Lower leg skin (tissue), 3 donors: Measurements from ENCODE around the gene LZTFL1.

Experiments
- POLR2A ChIP-seq, 2 donors: fragments of 450-650 bp; IDR thresholded peaks; one replicate each; pipeline ENCODE4 v1.6.1; 2016 to 2017; ENCODE audit warnings: antibody characterized with exemption in 2 of 2, mild to moderate bottlenecking in 1 of 2, moderate library complexity in 1 of 2
- TF ChIP-seq, protein P1 (sequence below), 3 donors: fragments of 450-650 bp; IDR thresholded peaks; one replicate each; pipeline ENCODE4 v1.5.1; 2016; ENCODE audit warnings: antibody characterized with exemption in 3 of 3, mild to moderate bottlenecking in 3 of 3, moderate library complexity in 2 of 3

DNA sequence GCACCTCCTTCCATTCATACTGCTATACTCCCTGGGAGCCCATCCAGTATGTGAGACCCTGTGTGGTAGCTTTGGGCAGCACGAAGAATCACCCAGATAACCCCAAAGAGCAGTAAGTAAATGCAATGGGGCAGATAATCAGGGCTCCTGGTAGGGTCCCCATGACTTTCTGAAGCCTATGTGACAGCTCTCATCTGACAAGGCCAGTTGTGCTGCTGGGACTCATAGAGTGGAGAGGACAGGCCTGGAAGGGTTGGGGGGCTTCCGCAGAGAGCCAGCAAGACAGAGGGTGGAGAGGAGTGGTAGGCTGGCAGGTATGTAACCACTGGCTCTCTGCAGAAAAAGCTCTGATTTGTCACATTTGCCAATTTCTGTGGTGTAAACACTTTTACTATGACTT is 42.3 kb downstream of the LZTFL1 start:
- TF ChIP-seq, protein P1, sequence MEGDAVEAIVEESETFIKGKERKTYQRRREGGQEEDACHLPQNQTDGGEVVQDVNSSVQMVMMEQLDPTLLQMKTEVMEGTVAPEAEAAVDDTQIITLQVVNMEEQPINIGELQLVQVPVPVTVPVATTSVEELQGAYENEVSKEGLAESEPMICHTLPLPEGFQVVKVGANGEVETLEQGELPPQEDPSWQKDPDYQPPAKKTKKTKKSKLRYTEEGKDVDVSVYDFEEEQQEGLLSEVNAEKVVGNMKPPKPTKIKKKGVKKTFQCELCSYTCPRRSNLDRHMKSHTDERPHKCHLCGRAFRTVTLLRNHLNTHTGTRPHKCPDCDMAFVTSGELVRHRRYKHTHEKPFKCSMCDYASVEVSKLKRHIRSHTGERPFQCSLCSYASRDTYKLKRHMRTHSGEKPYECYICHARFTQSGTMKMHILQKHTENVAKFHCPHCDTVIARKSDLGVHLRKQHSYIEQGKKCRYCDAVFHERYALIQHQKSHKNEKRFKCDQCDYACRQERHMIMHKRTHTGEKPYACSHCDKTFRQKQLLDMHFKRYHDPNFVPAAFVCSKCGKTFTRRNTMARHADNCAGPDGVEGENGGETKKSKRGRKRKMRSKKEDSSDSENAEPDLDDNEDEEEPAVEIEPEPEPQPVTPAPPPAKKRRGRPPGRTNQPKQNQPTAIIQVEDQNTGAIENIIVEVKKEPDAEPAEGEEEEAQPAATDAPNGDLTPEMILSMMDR (IDR thresholded peaks at IDR 0.05), result no peak
- no peak for TF ChIP-seq POLR2A (IDR thresholded peaks at IDR 0.05)
